ENCODE measurements around the gene CASKIN1.

Gene CASKIN1

DNA sequence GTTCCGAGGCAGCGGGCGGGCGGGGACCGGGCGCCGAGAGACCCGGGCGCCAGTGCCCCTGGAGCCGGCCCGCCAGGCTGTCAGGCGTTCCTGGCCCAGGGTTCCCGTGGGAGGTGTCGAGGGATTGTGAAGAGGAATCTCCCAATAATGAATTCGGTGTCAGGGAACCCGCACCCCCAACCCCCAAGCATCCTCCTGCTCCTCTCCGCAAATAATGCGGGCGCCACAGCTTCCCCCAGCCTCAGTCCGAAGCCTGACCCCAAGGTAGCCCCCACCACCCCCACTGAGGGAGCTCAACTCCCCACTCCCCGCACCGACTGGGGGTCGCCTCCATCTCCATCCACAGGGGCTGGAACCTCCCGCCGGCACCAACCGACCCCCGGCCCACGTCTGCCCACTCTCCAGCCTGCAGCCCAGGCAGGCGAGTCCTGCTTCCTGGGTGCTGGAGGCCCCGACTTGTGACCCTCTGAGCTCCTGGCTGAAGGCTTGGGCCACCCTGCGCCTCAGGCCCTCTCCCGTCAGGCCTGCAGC is 641 bp upstream of the CASKIN1 start:
- Histone ChIP-seq H3K4me1 (ENCODE audit: insufficient read depth, poor library complexity, severe bottlenecking) (no peaks in the 10 kb centered on the region), H3K36me3 (ENCODE audit: low read depth) (no peaks in the 10 kb centered on the region), H3K27ac (ENCODE audit: poor library complexity, severe bottlenecking) (no peak overlapping the region), H3K27me3 (ENCODE audit: insufficient read depth, poor library complexity, severe bottlenecking) (peaks cover 9% of the 10 kb centered on the region), H3K4me3 (ENCODE audit: severe bottlenecking) (peak overlapping the region; percentile 20), H3K9me3 (ENCODE audit: severe bottlenecking) (no peaks in the 10 kb centered on the region)
- TF ChIP-seq, protein P1, sequence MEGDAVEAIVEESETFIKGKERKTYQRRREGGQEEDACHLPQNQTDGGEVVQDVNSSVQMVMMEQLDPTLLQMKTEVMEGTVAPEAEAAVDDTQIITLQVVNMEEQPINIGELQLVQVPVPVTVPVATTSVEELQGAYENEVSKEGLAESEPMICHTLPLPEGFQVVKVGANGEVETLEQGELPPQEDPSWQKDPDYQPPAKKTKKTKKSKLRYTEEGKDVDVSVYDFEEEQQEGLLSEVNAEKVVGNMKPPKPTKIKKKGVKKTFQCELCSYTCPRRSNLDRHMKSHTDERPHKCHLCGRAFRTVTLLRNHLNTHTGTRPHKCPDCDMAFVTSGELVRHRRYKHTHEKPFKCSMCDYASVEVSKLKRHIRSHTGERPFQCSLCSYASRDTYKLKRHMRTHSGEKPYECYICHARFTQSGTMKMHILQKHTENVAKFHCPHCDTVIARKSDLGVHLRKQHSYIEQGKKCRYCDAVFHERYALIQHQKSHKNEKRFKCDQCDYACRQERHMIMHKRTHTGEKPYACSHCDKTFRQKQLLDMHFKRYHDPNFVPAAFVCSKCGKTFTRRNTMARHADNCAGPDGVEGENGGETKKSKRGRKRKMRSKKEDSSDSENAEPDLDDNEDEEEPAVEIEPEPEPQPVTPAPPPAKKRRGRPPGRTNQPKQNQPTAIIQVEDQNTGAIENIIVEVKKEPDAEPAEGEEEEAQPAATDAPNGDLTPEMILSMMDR (IDR thresholded peaks at IDR 0.05; ENCODE audit: poor library complexity, severe bottlenecking), result no peak
- DNase-seq (ENCODE audit: low spot score), result no peak
- no peak for ATAC-seq (ENCODE audit: low read depth)

DNA sequence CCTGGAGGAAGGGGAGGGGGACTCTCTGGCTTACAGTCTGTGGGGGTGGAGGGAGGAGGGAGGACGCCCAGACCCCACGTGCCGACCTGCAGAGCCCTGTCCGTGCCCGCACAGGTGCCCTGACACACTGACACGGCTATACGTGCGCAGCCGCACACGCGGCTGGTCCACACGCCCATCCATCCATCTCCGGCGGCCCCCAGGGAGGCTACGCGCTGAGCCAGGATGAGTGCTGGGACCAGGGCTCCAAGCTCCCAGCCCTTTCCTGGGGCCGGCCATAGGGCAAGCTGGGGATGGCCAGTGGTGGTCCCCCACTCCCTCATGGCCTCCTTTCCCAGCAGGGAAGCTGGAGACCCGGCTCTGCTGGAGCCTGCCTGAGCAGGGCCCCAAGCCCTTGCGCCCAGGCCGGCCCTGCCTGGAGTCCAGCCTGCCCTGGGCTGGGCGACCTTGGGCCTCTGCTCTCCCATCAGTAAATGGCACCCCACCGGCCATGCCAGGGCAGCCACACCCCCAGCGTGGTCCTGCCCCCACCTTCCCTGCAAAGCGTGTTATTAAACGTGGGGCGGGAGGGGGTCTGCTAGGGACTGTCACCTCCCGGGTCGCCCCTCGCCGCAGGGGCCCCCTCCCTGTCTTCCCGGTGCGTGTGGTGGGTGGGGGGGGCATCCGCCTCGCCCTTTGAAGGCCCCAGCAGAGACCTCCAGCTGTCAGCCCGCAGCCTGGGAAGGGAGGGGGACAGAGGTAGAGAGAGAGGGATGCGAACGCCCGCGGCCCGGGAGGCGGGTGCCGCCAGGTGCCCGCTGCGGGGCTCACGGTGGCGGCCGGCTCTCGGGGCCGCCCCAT is 863 bp downstream of the CASKIN1 start:
- no peak for DNase-seq (ENCODE audit: low spot score)

DNA sequence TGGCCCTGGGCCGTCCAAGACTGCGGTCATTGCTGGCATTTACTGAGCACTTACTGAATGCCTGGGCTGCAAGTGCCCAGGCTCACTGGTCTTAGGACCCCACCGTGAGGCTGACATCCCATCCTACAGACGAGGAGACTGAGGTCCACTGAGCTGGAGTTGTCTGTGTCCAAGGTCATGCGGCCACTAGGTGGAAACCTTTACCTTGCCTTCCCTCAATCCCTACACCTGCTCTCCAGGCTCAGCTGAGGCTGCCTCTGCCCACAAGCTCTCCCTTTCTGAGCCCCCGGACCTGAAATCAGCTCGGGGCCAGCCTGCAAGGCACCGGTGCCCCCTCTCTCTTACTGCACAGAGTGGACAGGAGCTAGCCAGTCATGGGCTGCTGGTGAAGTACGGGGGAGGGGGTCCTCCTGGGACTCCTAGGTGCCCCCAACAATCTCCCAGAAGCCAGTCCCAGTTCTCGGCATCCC is 1.5 kb downstream of the CASKIN1 start:
- ATAC-seq (ENCODE audit: low read depth), result peak; percentile 71
- TF ChIP-seq, protein P1 (IDR thresholded peaks at IDR 0.05; ENCODE audit: poor library complexity, severe bottlenecking), result peak; percentile 70
- no peaks in the 10 kb centered on the region for H3K9me3 ChIP-seq (ENCODE audit: severe bottlenecking)
- H3K4me3 ChIP-seq (ENCODE audit: severe bottlenecking), result no peak overlapping the region
- no peaks in the 10 kb centered on the region for H3K4me1 ChIP-seq (ENCODE audit: insufficient read depth, poor library complexity, severe bottlenecking)
- no peak for DNase-seq (ENCODE audit: low spot score)
- peaks cover 9% of the 10 kb centered on the region for H3K27me3 ChIP-seq (ENCODE audit: insufficient read depth, poor library complexity, severe bottlenecking)
- H3K36me3 ChIP-seq (ENCODE audit: low read depth), result no peaks in the 10 kb centered on the region
- H3K27ac ChIP-seq (ENCODE audit: poor library complexity, severe bottlenecking), result no peak overlapping the region

More for the DNA sequence above, 863 bp downstream of the CASKIN1 start:
- Histone ChIP-seq H3K4me1 (ENCODE audit: insufficient read depth, poor library complexity, severe bottlenecking) (no peaks in the 10 kb centered on the region), H3K4me3 (ENCODE audit: severe bottlenecking) (peak overlapping the region; percentile 40), H3K27me3 (ENCODE audit: insufficient read depth, poor library complexity, severe bottlenecking) (peaks cover 9% of the 10 kb centered on the region), H3K27ac (ENCODE audit: poor library complexity, severe bottlenecking) (no peak overlapping the region), H3K36me3 (ENCODE audit: low read depth) (no peaks in the 10 kb centered on the region), H3K9me3 (ENCODE audit: severe bottlenecking) (no peaks in the 10 kb centered on the region)
- ATAC-seq (ENCODE audit: low read depth), result no peak; the same call in 2 of the 3 replicates
- TF ChIP-seq, protein P1 (IDR thresholded peaks at IDR 0.05; ENCODE audit: poor library complexity, severe bottlenecking), result no peak

DNA sequence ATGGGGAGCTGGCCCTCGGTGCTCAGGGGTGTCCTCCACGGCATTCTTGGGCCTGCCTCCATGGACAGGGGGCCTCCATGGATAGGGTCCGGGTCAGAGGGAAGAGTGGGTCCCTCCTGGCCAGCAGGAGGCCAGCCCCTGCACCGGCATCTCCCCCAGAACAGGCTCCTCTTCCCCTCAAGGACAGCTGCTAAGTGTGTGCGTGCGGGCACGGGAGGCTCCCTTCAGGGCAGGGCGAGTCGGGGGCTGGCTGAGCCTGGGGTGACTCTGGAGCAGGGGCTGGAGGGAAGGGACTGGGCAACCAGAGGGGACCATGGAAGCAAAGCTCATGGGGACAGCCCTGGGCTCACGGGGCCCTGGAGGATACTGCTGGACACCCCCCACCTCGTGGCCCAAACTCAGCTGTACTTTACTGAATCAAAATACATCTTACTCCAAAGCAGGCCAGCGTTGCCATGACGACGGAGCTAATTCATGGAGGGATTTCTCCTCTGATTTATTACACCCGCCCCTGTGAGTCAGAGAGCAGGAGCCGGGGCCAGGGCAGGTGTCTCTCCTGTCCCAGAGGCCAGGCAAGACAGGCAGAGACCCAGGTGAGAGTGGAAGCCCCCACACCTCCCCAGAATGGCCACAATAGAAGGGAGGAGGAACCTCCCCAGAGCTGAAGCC is 2.1 kb downstream of the CASKIN1 start:
- H3K27me3 ChIP-seq (ENCODE audit: insufficient read depth, poor library complexity, severe bottlenecking), result peaks cover 9% of the 10 kb centered on the region
- TF ChIP-seq, protein P1 (IDR thresholded peaks at IDR 0.05; ENCODE audit: poor library complexity, severe bottlenecking), result no peak
- no peak overlapping the region for H3K4me3 ChIP-seq (ENCODE audit: severe bottlenecking)
- DNase-seq (ENCODE audit: low spot score) (peak; percentile 91), ATAC-seq (ENCODE audit: low read depth) (peak; percentile 37)
- H3K27ac ChIP-seq (ENCODE audit: poor library complexity, severe bottlenecking), result no peak overlapping the region
- no peaks in the 10 kb centered on the region for H3K36me3 ChIP-seq (ENCODE audit: low read depth)
- H3K9me3 ChIP-seq (ENCODE audit: severe bottlenecking), result no peaks in the 10 kb centered on the region
- H3K4me1 ChIP-seq (ENCODE audit: insufficient read depth, poor library complexity, severe bottlenecking), result no peaks in the 10 kb centered on the region

Measured in RWPE2 (cell line).